Trophoblast cell (in vitro differentiated cells and primary cell): Measurements from ENCODE around the gene SH3BP5.

Source experiments
- DNase-seq, 2 donors: peaks; one replicate each; pipeline ENCODE4 v3.0.0-alpha.2; 2016
- H2AFZ ChIP-seq: 2 replicates; pipeline ENCODE4 v1.6.1; 2013; ENCODE audit warnings: low read length, moderate library complexity, mild to moderate bottlenecking; ENCODE audit not compliant: insufficient read depth, poor library complexity
- H2AK5ac ChIP-seq: 2 replicates; pipeline ENCODE4 v1.6.1; 2013; ENCODE audit warnings: mild to moderate bottlenecking, low read length
- H2BK120ac ChIP-seq: 2 replicates; pipeline ENCODE4 v1.6.1; 2013; ENCODE audit warnings: low read length, mild to moderate bottlenecking, moderate library complexity; ENCODE audit not compliant: insufficient read depth, poor library complexity
- H2BK12ac ChIP-seq: 2 replicates; pipeline ENCODE4 v1.6.1; 2013; ENCODE audit warnings: mild to moderate bottlenecking, low read length, moderate library complexity
- H2BK5ac ChIP-seq: 2 replicates; pipeline ENCODE4 v1.6.1; 2013; ENCODE audit warnings: low read length, low read depth, moderate library complexity, mild to moderate bottlenecking; ENCODE audit not compliant: poor library complexity
- H3K14ac ChIP-seq: 2 replicates; pipeline ENCODE4 v1.6.1; 2013; ENCODE audit warnings: mild to moderate bottlenecking, low read length
- H3K18ac ChIP-seq: 2 replicates; pipeline ENCODE4 v1.6.1; 2013; ENCODE audit warnings: mild to moderate bottlenecking, low read length
- H3K23ac ChIP-seq: 2 replicates; pipeline ENCODE4 v1.6.1; 2013; ENCODE audit warnings: low read length
- H3K27ac ChIP-seq: 2 replicates; pipeline ENCODE4 v1.5.1; 2013; ENCODE audit warnings: low read depth, mild to moderate bottlenecking, inconsistent platforms, low read length, moderate library complexity
- H3K27me3 ChIP-seq: 2 replicates; pipeline ENCODE4 v1.6.1; 2013; ENCODE audit warnings: inconsistent platforms, mild to moderate bottlenecking, low read length, moderate library complexity; ENCODE audit not compliant: insufficient read depth
- H3K36me3 ChIP-seq, 2 experiments: 1 replicate in 1 of 2; 2 replicates in 1 of 2; pipeline ENCODE4 v1.6.1; 2013; ENCODE audit warnings: low read length in 2 of 2, mild to moderate bottlenecking in 2 of 2, moderate library complexity in 1 of 2; ENCODE audit not compliant: insufficient read depth in 2 of 2, control insufficient read depth in 1 of 2
- H3K4ac ChIP-seq: 2 replicates; pipeline ENCODE4 v1.6.1; 2013; ENCODE audit warnings: low read depth, mild to moderate bottlenecking, low read length, moderate library complexity
- H3K4me1 ChIP-seq, 2 experiments: 1 replicate in 1 of 2; 2 replicates in 1 of 2; pipeline ENCODE4 v1.6.1; 2013; ENCODE audit warnings: low read length in 2 of 2, mild to moderate bottlenecking in 2 of 2, moderate library complexity in 1 of 2; ENCODE audit not compliant: insufficient read depth in 2 of 2, control insufficient read depth in 1 of 2
- H3K4me2 ChIP-seq: 2 replicates; pipeline ENCODE4 v1.6.1; 2013; ENCODE audit warnings: inconsistent platforms, mild to moderate bottlenecking, low read length, moderate library complexity
- H3K4me3 ChIP-seq: 2 replicates; pipeline ENCODE4 v1.5.1; 2013; ENCODE audit warnings: mild to moderate bottlenecking, low read depth, low read length, inconsistent platforms
- H3K79me1 ChIP-seq: one replicate; pipeline ENCODE4 v1.6.1; 2013; ENCODE audit warnings: low read length
- H3K79me2 ChIP-seq: 2 replicates; pipeline ENCODE4 v1.6.1; 2013; ENCODE audit warnings: low read length, mild to moderate bottlenecking; ENCODE audit not compliant: control insufficient read depth, insufficient read depth, poor library complexity
- H3K9ac ChIP-seq: 2 replicates; pipeline ENCODE4 v1.6.1; 2013; ENCODE audit warnings: mild to moderate bottlenecking, low read length
- H3K9me3 ChIP-seq: 2 replicates; pipeline ENCODE4 v1.6.1; 2013; ENCODE audit warnings: low read depth, mild to moderate bottlenecking, control low read depth, inconsistent platforms, low read length; ENCODE audit not compliant: insufficient read depth
- H4K12ac ChIP-seq: 2 replicates; pipeline ENCODE4 v1.6.1; 2013; ENCODE audit warnings: low read depth, mild to moderate bottlenecking, low read length, moderate library complexity
- H4K8ac ChIP-seq: 2 replicates; pipeline ENCODE4 v1.6.1; 2013; ENCODE audit warnings: low read depth, mild to moderate bottlenecking, low read length, moderate library complexity
- H4K91ac ChIP-seq: one replicate; pipeline ENCODE4 v1.6.1; 2013; ENCODE audit warnings: low read depth, mild to moderate bottlenecking, low read length, moderate library complexity
- WGBS: extraction: QIAGEN DNeasy Blood & Tissue Kit; methylation state at CpG from one replicate; pipeline ENCODE4 v1.1.7; 2013; ENCODE audit warnings: missing lambda C conversion rate; ENCODE audit not compliant: insufficient read length, insufficient coverage; ENCODE audit errors: extremely low coverage; 5-methylcytosine and 5-hydroxymethylcytosine counted together

Gene SH3BP5

GRCh38 chr3:15294929-15295328 lies 37.5 kb downstream of the SH3BP5 start:
- no peak overlapping the region for H2AFZ ChIP-seq
- peaks cover 11 to 22% of the 10 kb centered on the region in 2 experiments for H3K4me1 ChIP-seq
- no peak overlapping the region for H2BK12ac ChIP-seq
- H3K27me3 ChIP-seq, result no peaks in the 10 kb centered on the region
- H3K27ac ChIP-seq, result no peak overlapping the region
- no peak overlapping the region for H3K14ac ChIP-seq
- no peak overlapping the region for H4K8ac ChIP-seq
- DNase-seq, result no peak
- no peak overlapping the region for H3K18ac ChIP-seq
- H3K79me1 ChIP-seq, result peaks cover 5% of the 10 kb centered on the region
- no peak overlapping the region for H2BK5ac ChIP-seq
- H3K9me3 ChIP-seq, result no peaks in the 10 kb centered on the region
- no peak overlapping the region for H3K9ac ChIP-seq
- no peak overlapping the region for H4K91ac ChIP-seq
- no peak overlapping the region for H3K4me3 ChIP-seq
- peaks cover 14% of the 10 kb centered on the region for H3K79me2 ChIP-seq
- no peak overlapping the region for H2AK5ac ChIP-seq
- peaks cover 5 to 26% of the 10 kb centered on the region in 2 experiments for H3K36me3 ChIP-seq
- H3K4me2 ChIP-seq, result no peak overlapping the region
- H3K23ac ChIP-seq, result no peak overlapping the region
- WGBS, result no CpG with 5 or more reads among the region's 5 CpGs
- no peak overlapping the region for H2BK120ac ChIP-seq
- no peak overlapping the region for H4K12ac ChIP-seq
- H3K4ac ChIP-seq, result peak overlapping the region; percentile 23

- H2AFZ ChIP-seq, result no peak overlapping the region
- peak overlapping the region; percentile 70 for H3K4ac ChIP-seq
- peaks cover 14% of the 10 kb centered on the region for H3K79me2 ChIP-seq
Measured at GRCh38 chr3:15292765-15293522, 39.4 kb downstream of the SH3BP5 start.

DNA sequence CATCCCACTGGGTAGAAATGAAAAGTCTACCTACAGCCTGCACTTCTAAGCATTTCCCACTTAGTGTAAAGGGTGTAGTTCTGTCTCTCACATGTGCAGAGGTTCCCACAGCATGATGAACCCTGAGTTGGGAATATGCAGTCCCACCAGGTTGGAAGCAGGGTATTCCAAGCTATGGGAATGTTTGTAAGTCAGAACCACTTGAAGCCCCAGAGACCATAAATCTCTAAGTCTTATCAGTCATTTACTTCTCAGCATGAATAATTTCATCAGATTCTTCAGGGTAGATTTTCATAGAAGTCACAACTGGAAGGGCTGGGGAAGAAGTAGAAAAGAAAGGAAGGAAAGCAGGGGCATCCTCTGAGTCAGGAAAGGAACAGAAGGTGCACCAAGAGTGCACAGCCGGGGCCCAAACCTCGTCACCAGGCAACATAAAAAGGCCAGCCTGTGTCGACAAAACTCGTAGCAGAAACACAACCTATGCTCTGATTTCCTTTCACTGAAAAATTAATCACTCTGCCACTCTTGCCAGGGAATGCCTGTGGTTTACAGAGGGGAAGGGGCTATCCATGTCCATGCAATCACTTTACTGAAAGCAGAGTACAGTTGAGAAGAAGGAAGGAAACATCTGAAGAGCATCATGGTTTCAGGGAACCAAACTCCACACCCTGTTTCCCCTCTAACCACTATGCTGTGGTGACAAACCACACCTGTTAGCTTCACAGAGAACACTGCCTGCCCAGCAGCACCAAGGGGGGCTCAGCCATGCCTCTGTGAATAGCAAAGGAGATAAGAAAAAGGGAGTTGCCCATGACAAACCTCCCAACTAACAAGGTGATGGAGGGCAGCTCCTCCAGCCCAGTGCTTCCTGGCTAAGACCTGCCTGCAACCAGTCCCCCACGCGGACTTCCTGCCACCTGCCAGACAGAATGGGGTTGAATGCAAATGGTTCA lies 40.5 kb downstream of the SH3BP5 start:
- Histone ChIP-seq H4K8ac (peak overlapping the region; percentile 57), H4K91ac (peak overlapping the region; percentile 55), H3K18ac (peak overlapping the region; percentile 54), H3K4me2 (no peak overlapping the region), H3K27ac (peak overlapping the region; percentile 13), H3K36me3 (peaks cover 9 to 23% of the 10 kb centered on the region in 2 experiments), H3K4me3 (no peak overlapping the region), H3K23ac (no peak overlapping the region), H3K79me2 (peaks cover 11% of the 10 kb centered on the region), H2BK5ac (no peak overlapping the region), H3K79me1 (peaks cover 5% of the 10 kb centered on the region), H2BK12ac (no peak overlapping the region), H3K9ac (no peak overlapping the region), H2BK120ac (peak overlapping the region; percentile 6), H3K27me3 (no peaks in the 10 kb centered on the region), H3K4ac (peak overlapping the region; percentile 80), H2AK5ac (no peak overlapping the region), H2AFZ (peak overlapping the region; percentile 8), H4K12ac (no peak overlapping the region), H3K14ac (no peak overlapping the region), H3K4me1 (peaks cover 9 to 16% of the 10 kb centered on the region in 2 experiments), H3K9me3 (no peaks in the 10 kb centered on the region)
- no CpG with 5 or more reads among the region's 6 CpGs for WGBS
- DNase-seq, result no peak

More at GRCh38 chr3:15292765-15293522, 39.4 kb downstream of the SH3BP5 start:
- H3K14ac ChIP-seq, result peak overlapping the region; percentile 34
- H2BK120ac ChIP-seq, result peak overlapping the region; percentile 11
- H2BK5ac ChIP-seq, result peak overlapping the region; percentile 1
- no peaks in the 10 kb centered on the region for H3K27me3 ChIP-seq
- H3K4me2 ChIP-seq, result no peak overlapping the region
- no peak overlapping the region for H4K12ac ChIP-seq
- H3K18ac ChIP-seq, result no peak overlapping the region
- no peak overlapping the region for H4K8ac ChIP-seq
- H3K4me1 ChIP-seq, result peaks cover 9 to 17% of the 10 kb centered on the region in 2 experiments
- WGBS, result no CpG with 5 or more reads among the region's 13 CpGs
- H3K23ac ChIP-seq, result peak overlapping the region; percentile 14
- H3K4me3 ChIP-seq, result peak overlapping the region; percentile 28
- no peak overlapping the region for H2BK12ac ChIP-seq
- H4K91ac ChIP-seq, result peak overlapping the region; percentile 20
- no peaks in the 10 kb centered on the region for H3K9me3 ChIP-seq
- no peak overlapping the region for H2AK5ac ChIP-seq
- H3K79me1 ChIP-seq, result peaks cover 5% of the 10 kb centered on the region
- DNase-seq, result peak; percentile 95 to 96
- H3K27ac ChIP-seq, result peak overlapping the region; percentile 54
- no peak overlapping the region for H3K9ac ChIP-seq
- peaks cover 9 to 25% of the 10 kb centered on the region in 2 experiments for H3K36me3 ChIP-seq

DNA sequence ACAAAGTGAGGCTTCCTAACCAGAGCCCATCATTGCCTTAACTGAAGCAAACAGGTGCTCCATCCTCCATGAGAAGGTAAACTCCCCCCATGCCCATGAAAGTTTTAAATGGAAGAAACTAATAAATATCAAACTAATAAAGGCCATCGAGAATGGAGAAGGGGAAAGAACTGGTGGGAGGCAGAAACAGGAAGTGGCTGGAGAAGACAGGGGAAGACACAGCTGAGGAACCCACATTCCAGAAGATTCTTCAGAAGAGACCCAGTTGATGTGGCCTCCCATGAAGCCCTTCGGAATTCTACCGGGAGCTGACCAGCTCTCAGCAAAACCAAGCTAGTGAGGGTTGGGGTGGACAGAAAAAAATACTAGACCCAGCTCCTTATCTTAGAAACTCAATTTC lies 41.6 kb downstream of the SH3BP5 start:
- no peak for DNase-seq
- Histone ChIP-seq H2BK120ac (no peak overlapping the region), H3K18ac (no peak overlapping the region), H3K23ac (no peak overlapping the region), H3K4me1 (peaks cover 9 to 18% of the 10 kb centered on the region in 2 experiments), H3K9ac (no peak overlapping the region), H2AK5ac (no peak overlapping the region), H3K9me3 (no peaks in the 10 kb centered on the region), H2BK5ac (no peak overlapping the region), H3K14ac (no peak overlapping the region), H3K79me2 (peaks cover 8% of the 10 kb centered on the region), H3K4ac (no peak overlapping the region), H3K79me1 (peaks cover 7% of the 10 kb centered on the region), H3K27ac (no peak overlapping the region), H2BK12ac (no peak overlapping the region), H3K4me2 (no peak overlapping the region), H4K12ac (no peak overlapping the region), H3K4me3 (no peak overlapping the region), H3K36me3 (peaks cover 16 to 30% of the 10 kb centered on the region in 2 experiments), H4K91ac (peak overlapping the region; percentile 3), H4K8ac (no peak overlapping the region), H3K27me3 (no peaks in the 10 kb centered on the region), H2AFZ (no peak overlapping the region)
- WGBS, result no CpG with 5 or more reads among the region's 3 CpGs
